GM23248 (cell line): ENCODE results near the gene NBEAL1. TPM values are rescaled to one million over a fixed set of nuclear protein-coding genes. Genes with fewer than 3 reads are reported as not detected.
"Not testable (repeated sequence)": the region's sequence is repeated elsewhere in the genome, so short reads cannot be mapped to it uniquely, and the experiment has no call there.

Experiments
- DNase-seq: peaks from one replicate; pipeline ENCODE4 v3.0.0-alpha.2; 2015
- H2AFZ ChIP-seq: fragments of 200-600 bp; sonication (generic); 2 replicates; pipeline ENCODE4 v1.6.1; 2016; ENCODE audit warnings: antibody characterized with exemption
- H3F3A ChIP-seq: fragments of 200-600 bp; sonication (generic); 2 replicates; pipeline ENCODE4 v1.6.1; 2016; ENCODE audit warnings: mild to moderate bottlenecking, antibody characterized with exemption, mixed run types; ENCODE audit not compliant: insufficient read depth
- H3K27ac ChIP-seq: fragments of 200-600 bp; sonication (generic); 2 replicates; pipeline ENCODE4 v1.5.1; 2016; ENCODE audit warnings: mild to moderate bottlenecking
- H3K27me3 ChIP-seq: fragments of 200-600 bp; sonication (generic); replicated peaks from 2 replicates; pipeline ENCODE4 v1.6.1; 2016; ENCODE audit warnings: mild to moderate bottlenecking; ENCODE audit not compliant: insufficient read depth
- H3K36me3 ChIP-seq: fragments of 200-600 bp; sonication (generic); 2 replicates; pipeline ENCODE4 v1.6.1; 2016; ENCODE audit warnings: low read depth, mild to moderate bottlenecking
- H3K4me1 ChIP-seq: fragments of 200-600 bp; sonication (generic); 2 replicates; pipeline ENCODE4 v1.6.1; 2016; ENCODE audit warnings: mild to moderate bottlenecking; ENCODE audit not compliant: insufficient read depth
- H3K4me2 ChIP-seq: fragments of 200-600 bp; sonication (generic); one replicate; pipeline ENCODE4 v1.6.1; 2016; ENCODE audit warnings: mild to moderate bottlenecking; ENCODE audit not compliant: unreplicated experiment
- H3K4me3 ChIP-seq: fragments of 200-600 bp; sonication (generic); 2 replicates; pipeline ENCODE4 v1.5.1; 2016; ENCODE audit warnings: mild to moderate bottlenecking
- H3K79me2 ChIP-seq: fragments of 200-600 bp; sonication (generic); 2 replicates; pipeline ENCODE4 v1.6.1; 2016; ENCODE audit warnings: mild to moderate bottlenecking; ENCODE audit not compliant: insufficient read depth
- H3K9ac ChIP-seq: fragments of 200-600 bp; sonication (generic); 2 replicates; pipeline ENCODE4 v1.6.1; 2016; ENCODE audit warnings: mild to moderate bottlenecking
- H3K9me2 ChIP-seq: fragments of 200-600 bp; sonication (generic); 2 replicates; pipeline ENCODE4 v1.6.1; 2016; ENCODE audit warnings: mixed run types, mild to moderate bottlenecking, moderate library complexity; ENCODE audit not compliant: insufficient read depth
- H3K9me3 ChIP-seq: fragments of 200-600 bp; sonication (generic); one replicate; pipeline ENCODE4 v1.6.1; 2017; ENCODE audit warnings: low read depth
- H4K20me1 ChIP-seq: fragments of 200-600 bp; sonication (generic); 2 replicates; pipeline ENCODE4 v1.6.0; 2016; ENCODE audit not compliant: insufficient read depth
- EZH2 ChIP-seq: fragments of 200-600 bp; sonication (generic); IDR thresholded peaks from 2 replicates; pipeline ENCODE4 v1.6.1; 2018; ENCODE audit warnings: antibody characterized with exemption, mild to moderate bottlenecking; ENCODE audit not compliant: insufficient read depth, poor library complexity, severe bottlenecking
- EZH2phosphoT487 ChIP-seq: fragments of 200-600 bp; sonication (generic); IDR thresholded peaks from 2 replicates; pipeline ENCODE4 v1.6.1; 2018; ENCODE audit warnings: antibody characterized with exemption, moderate library complexity, mild to moderate bottlenecking, low read depth; ENCODE audit not compliant: insufficient read depth
- WGBS, 2 experiments: methylation state at CpG; one replicate each; pipeline ENCODE4 v1.1.6; 2015 to 2017; ENCODE audit warnings: low lambda C conversion rate in 2 of 2, low coverage in 1 of 2; ENCODE audit errors: missing lambda C conversion rate in 2 of 2; 5-methylcytosine and 5-hydroxymethylcytosine counted together
- in situ Hi-C: fragments of 300-500 bp; cut with MboI; formaldehyde crosslinking; loops from 2 replicates; pipeline ENCODE4 v1.15.0; 2020
- polyA plus RNA-seq: library from polyadenylated mRNA; unstranded; fragments of >200 nt; fragmentation: Nextera tagmentation; extraction: Ambion mirVana; gene quantifications from 2 replicates; pipeline ENCODE4 v1.2.1, GENCODE V29; 2016
- total RNA-seq: library from RNA; depleted of rRNA; stranded (reverse); fragments of >200 nt; shearing (Covaris generic); gene quantifications from 2 replicates; pipeline ENCODE4 v1.2.3, GENCODE V29; 2014

Gene NBEAL1
- total and polyA plus RNA-seq, 2 experiments from 2014 or later, result 23.6 to 36.0 TPM

DNA sequence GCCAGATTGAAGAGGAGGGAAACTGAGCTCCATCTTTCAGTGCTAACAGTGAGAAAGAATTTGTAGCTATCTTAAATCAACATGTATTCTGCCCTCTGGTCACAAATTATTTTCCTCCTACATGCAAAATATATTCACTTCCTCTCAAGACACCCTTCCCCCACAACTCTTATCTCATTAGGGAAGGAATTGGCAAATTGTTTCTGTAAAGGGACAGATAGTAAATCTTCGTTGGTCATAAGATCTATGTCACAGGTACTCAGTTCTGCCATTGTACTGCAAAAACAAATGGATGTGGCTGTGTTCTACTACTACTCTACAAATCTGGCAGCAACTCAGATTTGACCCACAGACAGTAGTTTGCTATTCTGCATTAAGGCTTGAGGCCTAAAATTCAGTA is 171.2 kb downstream of the NBEAL1 start:
- Histone ChIP-seq H3K4me2 (no peak overlapping the region), H4K20me1 (no peaks in the 10 kb centered on the region), H3K4me3 (no peak overlapping the region), H2AFZ (no peak overlapping the region), H3K27ac (no peak overlapping the region), H3K79me2 (no peaks in the 10 kb centered on the region), H3K9ac (no peak overlapping the region), H3K4me1 (no peaks in the 10 kb centered on the region), H3K9me2 (no peaks in the 10 kb centered on the region), H3K9me3 (no peaks in the 10 kb centered on the region), H3F3A (no peaks in the 10 kb centered on the region), H3K36me3 (peaks cover 63% of the 10 kb centered on the region), H3K27me3 (no peaks in the 10 kb centered on the region)
- in situ Hi-C loops, result no loop called here
- DNase-seq, result no peak
- TF ChIP-seq EZH2phosphoT487, result no peak
- TF ChIP-seq EZH2, result no peak
- 97 to 100% methylated on average over 1 of the region's 1 CpG for WGBS, 2 experiments

DNA sequence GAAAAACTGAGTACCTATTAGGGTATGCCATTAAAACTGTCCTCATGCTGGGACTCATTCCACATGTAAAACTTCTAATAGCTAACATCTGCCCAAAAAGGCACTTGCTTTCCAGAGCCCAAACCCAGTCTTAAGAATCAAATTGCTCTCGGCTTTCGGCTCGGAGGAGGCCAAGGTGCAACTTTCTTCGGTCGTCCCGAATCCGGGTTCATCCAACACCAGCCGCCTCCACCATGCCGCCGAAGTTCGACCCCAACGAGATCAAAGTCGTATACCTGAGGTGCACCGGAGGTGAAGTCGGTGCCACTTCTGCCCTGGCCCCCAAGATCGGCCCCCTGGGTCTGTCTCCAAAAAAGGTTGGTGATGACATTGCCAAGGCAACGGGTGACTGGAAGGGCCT is 175.9 kb downstream of the NBEAL1 start:
- in situ Hi-C loops, H4K20me1 ChIP-seq, H3K79me2 ChIP-seq, H3K9me3 ChIP-seq, H3K27me3 ChIP-seq, H3K9ac ChIP-seq, DNase-seq, H3K4me3 ChIP-seq, H3K4me2 ChIP-seq, H3K9me2 ChIP-seq, H3K4me1 ChIP-seq, H3F3A ChIP-seq, H3K27ac ChIP-seq, H2AFZ ChIP-seq: not testable (repeated sequence)
- WGBS, 2 experiments, result 88 to 90% methylated on average over 17 of the region's 17 CpGs
- H3K36me3 ChIP-seq, result peaks cover 46% of the 10 kb centered on the region

DNA sequence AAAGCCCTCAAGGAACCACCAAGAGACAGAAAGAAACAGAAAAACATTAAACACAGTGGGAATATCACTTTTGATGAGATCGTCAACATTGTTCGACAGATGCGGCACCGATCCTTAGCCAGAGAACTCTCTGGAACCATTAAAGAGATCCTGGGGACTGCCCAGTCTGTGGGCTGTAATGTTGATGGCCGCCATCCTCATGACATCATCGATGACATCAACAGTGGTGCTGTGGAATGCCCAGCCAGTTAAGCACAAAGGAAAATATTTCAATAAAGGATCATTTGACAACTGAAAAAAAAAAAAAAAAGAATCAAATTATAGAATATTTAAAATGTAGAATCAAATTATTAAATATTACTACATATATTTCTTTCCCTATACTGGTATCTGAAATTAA is 176.4 kb downstream of the NBEAL1 start:
- H3K4me3 ChIP-seq, H3K27ac ChIP-seq, H3K27me3 ChIP-seq, H3K4me1 ChIP-seq, H3K9me3 ChIP-seq, in situ Hi-C loops, H3K9ac ChIP-seq, H3K9me2 ChIP-seq, H2AFZ ChIP-seq, H3F3A ChIP-seq, H3K4me2 ChIP-seq, H3K79me2 ChIP-seq, H4K20me1 ChIP-seq, DNase-seq: not testable (repeated sequence)
- 90 to 97% methylated on average over 6 of the region's 6 CpGs for WGBS, 2 experiments
- H3K36me3 ChIP-seq, result peaks cover 42% of the 10 kb centered on the region

DNA sequence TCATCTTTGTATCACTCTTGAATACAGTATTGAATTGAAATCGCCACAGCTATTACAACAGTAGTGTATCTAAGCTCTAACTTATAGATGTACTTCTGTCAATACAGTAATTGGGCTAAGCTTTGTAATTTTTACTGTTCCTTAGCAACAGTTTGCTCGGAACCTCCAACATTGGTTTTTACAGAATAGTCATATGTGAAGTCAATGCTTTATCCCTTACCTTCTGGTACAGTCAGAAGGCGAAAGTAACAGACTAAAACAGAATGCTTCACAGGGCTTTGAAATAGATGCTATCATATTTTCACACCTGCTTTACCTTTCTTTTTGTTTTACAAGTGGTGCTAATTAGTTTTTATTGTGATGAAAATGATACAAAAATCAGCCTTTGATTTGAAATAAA is 177.3 kb downstream of the NBEAL1 start:
- H3K4me2 ChIP-seq, result no peak overlapping the region
- WGBS, 2 experiments, result 98 to 100% methylated on average over 3 of the region's 3 CpGs

DNA sequence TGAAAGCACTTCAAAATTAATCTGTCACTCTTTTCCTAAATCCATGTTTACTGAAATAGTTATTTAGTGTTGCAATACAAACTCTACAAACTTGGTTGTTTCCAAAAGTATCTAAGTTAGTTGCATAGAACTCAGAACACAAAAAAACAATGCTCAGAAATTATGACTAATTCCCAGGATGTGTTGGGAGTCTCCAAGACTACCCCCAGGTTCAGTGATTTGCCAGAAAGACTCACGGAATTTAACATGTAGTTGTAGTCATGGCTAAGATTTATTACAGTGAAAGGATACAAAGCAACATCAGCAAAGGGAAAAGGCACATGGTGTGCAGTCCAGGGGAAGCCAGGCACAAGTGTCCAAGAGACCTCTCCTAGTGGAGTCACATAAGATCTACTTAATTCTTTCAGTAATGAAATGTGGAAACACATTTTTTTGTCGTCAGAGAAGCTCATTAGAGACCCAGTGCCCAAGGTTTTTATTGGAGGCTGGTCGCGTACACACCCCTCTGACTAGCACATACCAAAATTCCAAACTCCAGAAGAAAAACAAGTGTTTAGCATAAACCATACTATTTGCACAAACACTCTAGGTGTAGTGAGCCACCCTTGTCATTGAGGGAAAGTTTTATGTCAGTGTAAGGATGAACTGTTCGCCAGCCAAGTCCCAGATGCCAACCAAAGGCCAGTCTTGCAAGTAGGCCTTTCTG is 180.8 kb downstream of the NBEAL1 start:
- H3K27ac ChIP-seq, result no peak overlapping the region
- 65 to 68% methylated on average over 5 of the region's 5 CpGs for WGBS, 2 experiments
- TF ChIP-seq EZH2phosphoT487 (no peak), EZH2 (no peak)
- no peaks in the 10 kb centered on the region for H3K79me2 ChIP-seq
- peaks cover 48% of the 10 kb centered on the region for H3K36me3 ChIP-seq
- no peak overlapping the region for H3K4me2 ChIP-seq
- H3K9me3 ChIP-seq, result no peaks in the 10 kb centered on the region
- H3K9me2 ChIP-seq, result no peaks in the 10 kb centered on the region
- no peak overlapping the region for H3K4me3 ChIP-seq
- H3K4me1 ChIP-seq, result no peaks in the 10 kb centered on the region
- H2AFZ ChIP-seq, result no peak overlapping the region
- in situ Hi-C loops, result no loop called here
- peak; percentile 52 for DNase-seq
- H3K27me3 ChIP-seq, result no peaks in the 10 kb centered on the region
- H3K9ac ChIP-seq, result no peak overlapping the region
- no peaks in the 10 kb centered on the region for H4K20me1 ChIP-seq
- no peaks in the 10 kb centered on the region; the same call in 1 of the 2 replicates for H3F3A ChIP-seq

More for the DNA sequence above, 177.3 kb downstream of the NBEAL1 start:
- DNase-seq, result no peak
- H3K9me2 ChIP-seq, result no peaks in the 10 kb centered on the region
- H3K27ac ChIP-seq, result no peak overlapping the region
- H3K4me3 ChIP-seq, result no peak overlapping the region
- TF ChIP-seq EZH2phosphoT487 (no peak), EZH2 (no peak)
- no peak overlapping the region for H2AFZ ChIP-seq
- H3K4me1 ChIP-seq, result no peaks in the 10 kb centered on the region
- in situ Hi-C loops, result no loop called here
- H3F3A ChIP-seq, result no peaks in the 10 kb centered on the region
- peaks cover 42% of the 10 kb centered on the region for H3K36me3 ChIP-seq
- H3K9me3 ChIP-seq, result no peaks in the 10 kb centered on the region
- no peak overlapping the region for H3K9ac ChIP-seq
- H3K27me3 ChIP-seq, result no peaks in the 10 kb centered on the region
- H3K79me2 ChIP-seq, result no peaks in the 10 kb centered on the region
- H4K20me1 ChIP-seq, result no peaks in the 10 kb centered on the region
